ENCODE data around the gene LPGAT1.
"Not testable (repeated sequence)": the region's sequence is repeated elsewhere in the genome, so short reads cannot be mapped to it uniquely, and the experiment has no call there.

LPGAT1 gene

DNA sequence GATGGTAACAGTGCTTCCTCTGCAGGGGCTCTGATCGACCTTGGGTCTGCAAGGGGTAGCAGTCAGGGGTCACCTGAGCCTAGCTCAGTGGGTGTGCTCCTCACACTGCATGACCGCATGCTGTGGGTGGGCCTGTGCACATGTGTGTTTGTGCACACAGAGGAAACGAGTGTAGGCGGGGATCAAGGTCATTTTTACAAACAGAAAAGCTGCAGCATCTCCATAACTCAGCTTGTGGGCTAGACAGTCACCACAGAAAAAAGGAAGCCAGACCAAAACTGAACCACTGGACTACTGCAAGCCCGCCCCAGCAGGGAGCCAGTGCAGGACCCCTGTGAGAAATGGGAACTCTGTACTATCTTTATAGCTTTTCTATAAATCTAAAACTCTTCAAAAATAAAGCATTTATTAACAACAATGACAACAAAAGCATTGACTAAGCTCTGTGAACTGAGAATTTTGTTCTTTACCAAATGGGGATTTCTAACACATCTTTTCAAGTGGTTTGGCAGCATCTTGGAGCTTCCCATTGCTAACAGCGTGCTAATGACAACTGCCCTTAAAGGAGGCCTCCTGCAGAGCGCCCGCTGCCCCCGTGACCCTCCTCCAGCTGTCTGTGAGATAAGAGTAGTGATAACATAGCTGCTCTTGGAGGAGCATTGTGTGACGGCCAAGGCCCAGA is 135.3 kb downstream of the LPGAT1 start:
- no peak overlapping the region for H3K4me3 ChIP-seq
- DNase-seq (ENCODE audit: low spot score) = no peak
- TF ChIP-seq, protein P1, sequence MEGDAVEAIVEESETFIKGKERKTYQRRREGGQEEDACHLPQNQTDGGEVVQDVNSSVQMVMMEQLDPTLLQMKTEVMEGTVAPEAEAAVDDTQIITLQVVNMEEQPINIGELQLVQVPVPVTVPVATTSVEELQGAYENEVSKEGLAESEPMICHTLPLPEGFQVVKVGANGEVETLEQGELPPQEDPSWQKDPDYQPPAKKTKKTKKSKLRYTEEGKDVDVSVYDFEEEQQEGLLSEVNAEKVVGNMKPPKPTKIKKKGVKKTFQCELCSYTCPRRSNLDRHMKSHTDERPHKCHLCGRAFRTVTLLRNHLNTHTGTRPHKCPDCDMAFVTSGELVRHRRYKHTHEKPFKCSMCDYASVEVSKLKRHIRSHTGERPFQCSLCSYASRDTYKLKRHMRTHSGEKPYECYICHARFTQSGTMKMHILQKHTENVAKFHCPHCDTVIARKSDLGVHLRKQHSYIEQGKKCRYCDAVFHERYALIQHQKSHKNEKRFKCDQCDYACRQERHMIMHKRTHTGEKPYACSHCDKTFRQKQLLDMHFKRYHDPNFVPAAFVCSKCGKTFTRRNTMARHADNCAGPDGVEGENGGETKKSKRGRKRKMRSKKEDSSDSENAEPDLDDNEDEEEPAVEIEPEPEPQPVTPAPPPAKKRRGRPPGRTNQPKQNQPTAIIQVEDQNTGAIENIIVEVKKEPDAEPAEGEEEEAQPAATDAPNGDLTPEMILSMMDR (IDR thresholded peaks at IDR 0.05) = no peak
- H3K27ac ChIP-seq = no peak overlapping the region

DNA sequence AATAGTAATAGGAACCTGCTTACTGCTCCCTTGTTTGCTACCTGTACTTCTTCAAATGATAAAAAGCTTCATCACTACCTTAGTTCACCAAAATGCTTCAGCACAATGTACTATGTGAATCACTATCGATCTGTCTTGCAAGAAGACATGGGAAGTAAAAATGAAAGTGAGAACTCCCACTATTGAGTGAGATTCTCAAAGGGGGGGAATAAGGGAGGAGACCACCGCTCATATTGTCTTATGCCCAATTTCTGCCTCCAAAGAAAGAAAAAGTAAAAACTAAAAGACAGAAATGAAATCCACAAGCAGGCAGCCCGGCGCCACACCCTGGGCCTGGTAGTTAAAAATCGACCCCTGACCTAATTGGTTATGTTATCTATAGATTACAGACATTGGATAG is 136.7 kb downstream of the LPGAT1 start:
- not testable (repeated sequence) for DNase-seq (ENCODE audit: low spot score); H3K4me3 ChIP-seq; H3K27ac ChIP-seq
